Mammary epithelial cell (primary cell): ENCODE results near the gene TMEM240.
"Not testable (repeated sequence)": the region's sequence is repeated elsewhere in the genome, so short reads cannot be mapped to it uniquely, and the experiment has no call there.

Experiments
- CTCF ChIP-seq, 2 donors: IDR thresholded peaks in 1 of 2; conservative IDR thresholded peaks in 1 of 2; 2 replicates each; pipeline ENCODE4 v1.5.1; 2011 to 2012; ENCODE audit warnings: inconsistent platforms in 2 of 2, low read length in 2 of 2, mild to moderate bottlenecking in 2 of 2, control low read depth in 1 of 2, low read depth in 1 of 2; ENCODE audit not compliant: insufficient read depth in 1 of 2; ENCODE audit errors: extremely low read depth in 1 of 2
- EZH2 ChIP-seq: IDR thresholded peaks from 2 replicates; pipeline ENCODE4 v1.6.1; 2012; ENCODE audit warnings: low read length, inconsistent platforms, borderline replicate concordance

GRCh38 chr1:1512425-1512824 is 28.0 kb downstream of the TMEM240 start:
- not testable (repeated sequence) for TF ChIP-seq CTCF (conservative IDR thresholded peaks at IDR 0.05 in 1 of 2, IDR thresholded peaks at IDR 0.05 in 1 of 2; ENCODE audit: extremely low read depth in 1 of 2, insufficient read depth in 1 of 2, low read depth in 1 of 2, low read length in 2 of 2); EZH2
